GM18520 (cell line): ENCODE data around the gene SANBR.
"Not testable (repeated sequence)": the region's sequence is repeated elsewhere in the genome, so short reads cannot be mapped to it uniquely, and the experiment has no call there.

Experiments
- ATAC-seq: cut with Tn5 transposase; IDR thresholded peaks from one replicate; pipeline ENCODE4 v1.9.1; 2021; ENCODE audit not compliant: unreplicated experiment

Gene SANBR

GRCh38 chr2:61065714-61066709 is at the start of gene SANBR:
SANBR (plus strand) TSS chr2:61065871; CDS start chr2:61070351, 4,480 bp downstream.
- ATAC-seq: peak; percentile 92

- no peak for ATAC-seq
These were observed 49.7 kb upstream of the SANBR start for GRCh38 chr2:61015976-61016375.

- ATAC-seq: no peak
These were observed 49.2 kb upstream of the SANBR start for GRCh38 chr2:61016392-61017002.

- peak; percentile 40 for ATAC-seq
These were observed 48.6 kb upstream of the SANBR start for GRCh38 chr2:61017003-61017555.

GRCh38 chr2:61017556-61018317 is 47.9 kb upstream of the SANBR start, which contains the start of the genes PEX13 and PUS10:
PEX13 (plus strand) TSS chr2:61017720; CDS start chr2:61017760, 40 bp downstream.
PUS10 (minus strand) TSS chr2:61018255; CDS start chr2:61011890, 6,365 bp downstream.
- peak; percentile 40 for ATAC-seq

GRCh38 chr2:61018318-61018755 is 47.3 kb upstream of the SANBR start:
- ATAC-seq: no peak

GRCh38 chr2:61018798-61019197 is 46.9 kb upstream of the SANBR start:
- no peak for ATAC-seq

- no peak for ATAC-seq
These were observed 44.4 kb upstream of the SANBR start for GRCh38 chr2:61021228-61021660.

GRCh38 chr2:61023670-61024069 is 42.0 kb upstream of the SANBR start:
- ATAC-seq: no peak

- no peak for ATAC-seq
These were observed 36.1 kb upstream of the SANBR start for GRCh38 chr2:61029533-61029932.

- not testable (repeated sequence) for ATAC-seq
These were observed 31.1 kb upstream of the SANBR start for GRCh38 chr2:61034592-61034991.

- not testable (repeated sequence) for ATAC-seq
These were observed 29.0 kb upstream of the SANBR start for GRCh38 chr2:61036643-61037042.

- no peak for ATAC-seq
These were observed 22.9 kb upstream of the SANBR start for GRCh38 chr2:61042807-61043206.

- no peak for ATAC-seq
These were observed 21.0 kb upstream of the SANBR start for GRCh38 chr2:61044636-61045035.

- no peak for ATAC-seq
These were observed 20.4 kb upstream of the SANBR start for GRCh38 chr2:61045226-61045625.

GRCh38 chr2:61045999-61046398 is 19.7 kb upstream of the SANBR start:
- no peak for ATAC-seq

- no peak for ATAC-seq
These were observed 10.1 kb upstream of the SANBR start for GRCh38 chr2:61055557-61055956.

- ATAC-seq: no peak
These were observed 8.1 kb upstream of the SANBR start for GRCh38 chr2:61057562-61057961.

- no peak for ATAC-seq
These were observed 6.3 kb upstream of the SANBR start for GRCh38 chr2:61059382-61059781.

- no peak for ATAC-seq
These were observed 8.4 kb downstream of the SANBR start for GRCh38 chr2:61074100-61074499.

GRCh38 chr2:61085883-61086282 is 20.2 kb downstream of the SANBR start:
- no peak for ATAC-seq
